Uterus (tissue), 2 donors: Measurements from ENCODE around the gene TTLL7.

ENCODE experiments used
- CTCF ChIP-seq, 4 experiments: fragments of 200-600 bp in 2 of 4; fragments of 450-650 bp in 2 of 4; sonication (generic) in 2 of 4; IDR thresholded peaks; one replicate each; pipeline ENCODE4 v1.5.1; 2016 to 2019; ENCODE audit warnings: antibody characterized with exemption in 4 of 4, mild to moderate bottlenecking in 2 of 4, moderate library complexity in 1 of 4
- POLR2A ChIP-seq, 2 donors: fragments of 450-650 bp; IDR thresholded peaks; one replicate each; pipeline ENCODE4 v1.6.1; 2016; ENCODE audit warnings: antibody characterized with exemption in 2 of 2, mild to moderate bottlenecking in 1 of 2, moderate library complexity in 1 of 2

- TF ChIP-seq CTCF (IDR thresholded peaks at IDR 0.05): no peak
- no peak for TF ChIP-seq POLR2A (IDR thresholded peaks at IDR 0.05)
Measured at GRCh38 chr1:83844546-83844945, 154.4 kb downstream of the TTLL7 start.
